Panc1 (cell line): Measurements from ENCODE around the gene TFB2M.

Source experiments
- POLR2AphosphoS5 ChIP-seq: IDR thresholded peaks from 2 replicates; pipeline ENCODE4 v1.6.1; 2012; ENCODE audit warnings: mild to moderate bottlenecking, low read depth, low read length, moderate library complexity
- TF ChIP-seq, protein P1 (sequence below): fragments of 450-650 bp; IDR thresholded peaks from 2 replicates; pipeline ENCODE4 v1.5.1; 2017; ENCODE audit warnings: mild to moderate bottlenecking
- TF ChIP-seq, protein P2 (sequence below), 2 experiments: IDR thresholded peaks; 2 replicates each; pipeline ENCODE4 v1.6.1; 2011 to 2012; ENCODE audit warnings: low read depth in 2 of 2, control low read depth in 1 of 2, low read length in 1 of 2, mild to moderate bottlenecking in 1 of 2, moderate library complexity in 1 of 2; ENCODE audit not compliant: insufficient read depth in 1 of 2

DNA sequence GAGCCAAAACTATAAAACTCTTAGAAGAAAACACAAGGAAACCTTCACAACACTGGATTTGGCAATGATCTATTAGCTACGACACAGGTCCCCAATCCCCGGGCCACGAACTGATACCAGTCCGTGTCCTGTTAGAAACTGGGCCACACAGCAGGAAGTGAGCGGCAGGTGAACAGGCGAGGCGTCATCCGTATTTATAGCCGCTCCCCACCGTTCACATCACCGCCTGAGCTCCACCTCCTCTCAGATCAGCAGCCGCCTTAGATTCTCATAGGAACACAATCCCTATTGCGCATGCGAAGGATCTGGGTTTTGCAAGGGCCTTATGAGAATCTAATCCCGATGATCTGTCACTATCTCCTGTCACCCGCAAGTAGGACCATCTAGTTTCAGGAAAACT lies 11.9 kb downstream of the TFB2M start:
- TF ChIP-seq, protein P1, sequence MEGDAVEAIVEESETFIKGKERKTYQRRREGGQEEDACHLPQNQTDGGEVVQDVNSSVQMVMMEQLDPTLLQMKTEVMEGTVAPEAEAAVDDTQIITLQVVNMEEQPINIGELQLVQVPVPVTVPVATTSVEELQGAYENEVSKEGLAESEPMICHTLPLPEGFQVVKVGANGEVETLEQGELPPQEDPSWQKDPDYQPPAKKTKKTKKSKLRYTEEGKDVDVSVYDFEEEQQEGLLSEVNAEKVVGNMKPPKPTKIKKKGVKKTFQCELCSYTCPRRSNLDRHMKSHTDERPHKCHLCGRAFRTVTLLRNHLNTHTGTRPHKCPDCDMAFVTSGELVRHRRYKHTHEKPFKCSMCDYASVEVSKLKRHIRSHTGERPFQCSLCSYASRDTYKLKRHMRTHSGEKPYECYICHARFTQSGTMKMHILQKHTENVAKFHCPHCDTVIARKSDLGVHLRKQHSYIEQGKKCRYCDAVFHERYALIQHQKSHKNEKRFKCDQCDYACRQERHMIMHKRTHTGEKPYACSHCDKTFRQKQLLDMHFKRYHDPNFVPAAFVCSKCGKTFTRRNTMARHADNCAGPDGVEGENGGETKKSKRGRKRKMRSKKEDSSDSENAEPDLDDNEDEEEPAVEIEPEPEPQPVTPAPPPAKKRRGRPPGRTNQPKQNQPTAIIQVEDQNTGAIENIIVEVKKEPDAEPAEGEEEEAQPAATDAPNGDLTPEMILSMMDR, result no peak
- TF ChIP-seq POLR2AphosphoS5, result no peak
- TF ChIP-seq, protein P2, sequence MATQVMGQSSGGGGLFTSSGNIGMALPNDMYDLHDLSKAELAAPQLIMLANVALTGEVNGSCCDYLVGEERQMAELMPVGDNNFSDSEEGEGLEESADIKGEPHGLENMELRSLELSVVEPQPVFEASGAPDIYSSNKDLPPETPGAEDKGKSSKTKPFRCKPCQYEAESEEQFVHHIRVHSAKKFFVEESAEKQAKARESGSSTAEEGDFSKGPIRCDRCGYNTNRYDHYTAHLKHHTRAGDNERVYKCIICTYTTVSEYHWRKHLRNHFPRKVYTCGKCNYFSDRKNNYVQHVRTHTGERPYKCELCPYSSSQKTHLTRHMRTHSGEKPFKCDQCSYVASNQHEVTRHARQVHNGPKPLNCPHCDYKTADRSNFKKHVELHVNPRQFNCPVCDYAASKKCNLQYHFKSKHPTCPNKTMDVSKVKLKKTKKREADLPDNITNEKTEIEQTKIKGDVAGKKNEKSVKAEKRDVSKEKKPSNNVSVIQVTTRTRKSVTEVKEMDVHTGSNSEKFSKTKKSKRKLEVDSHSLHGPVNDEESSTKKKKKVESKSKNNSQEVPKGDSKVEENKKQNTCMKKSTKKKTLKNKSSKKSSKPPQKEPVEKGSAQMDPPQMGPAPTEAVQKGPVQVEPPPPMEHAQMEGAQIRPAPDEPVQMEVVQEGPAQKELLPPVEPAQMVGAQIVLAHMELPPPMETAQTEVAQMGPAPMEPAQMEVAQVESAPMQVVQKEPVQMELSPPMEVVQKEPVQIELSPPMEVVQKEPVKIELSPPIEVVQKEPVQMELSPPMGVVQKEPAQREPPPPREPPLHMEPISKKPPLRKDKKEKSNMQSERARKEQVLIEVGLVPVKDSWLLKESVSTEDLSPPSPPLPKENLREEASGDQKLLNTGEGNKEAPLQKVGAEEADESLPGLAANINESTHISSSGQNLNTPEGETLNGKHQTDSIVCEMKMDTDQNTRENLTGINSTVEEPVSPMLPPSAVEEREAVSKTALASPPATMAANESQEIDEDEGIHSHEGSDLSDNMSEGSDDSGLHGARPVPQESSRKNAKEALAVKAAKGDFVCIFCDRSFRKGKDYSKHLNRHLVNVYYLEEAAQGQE (IDR thresholded peaks at IDR 0.05; ENCODE audit: insufficient read depth in 1 of 2, low read depth in 2 of 2, low read length in 1 of 2), result no peak
